Smooth muscle cell (in vitro differentiated cells): ENCODE measurements around the gene PRKCSH. TPM values are rescaled to one million over a fixed set of nuclear protein-coding genes. Genes with fewer than 3 reads are reported as not detected.
A peak's percentile ranks its signal among the peaks of the same experiment; 100 is the strongest.
"Not testable (repeated sequence)": the region's sequence is repeated elsewhere in the genome, so short reads cannot be mapped to it uniquely, and the experiment has no call there.

Source experiments
- DNase-seq: peaks from one replicate; lab custom pipeline; 2025; ENCODE audit not compliant: unreplicated experiment; lab: John Stamatoyannopoulos, UW
- H2AFZ ChIP-seq: fragments of 200-600 bp; sonication (generic); 2 replicates; pipeline ENCODE4 v1.6.0; 2016; ENCODE audit warnings: antibody characterized with exemption, low read depth, mild to moderate bottlenecking
- H3F3A ChIP-seq: fragments of 200-600 bp; sonication (generic); 2 replicates; pipeline ENCODE4 v1.6.0; 2017; ENCODE audit warnings: antibody characterized with exemption, low read depth
- H3K27ac ChIP-seq: fragments of 200-600 bp; sonication (generic); 2 replicates; pipeline ENCODE4 v1.5.1; 2016; ENCODE audit warnings: low read depth, mild to moderate bottlenecking
- H3K27me3 ChIP-seq: fragments of 200-600 bp; sonication (generic); 2 replicates; pipeline ENCODE4 v1.6.1; 2016; ENCODE audit warnings: low read depth, mild to moderate bottlenecking
- H3K36me3 ChIP-seq: fragments of 200-600 bp; sonication (generic); 2 replicates; pipeline ENCODE4 v1.5.1; 2016; ENCODE audit warnings: low read depth
- H3K4me1 ChIP-seq: fragments of 200-600 bp; sonication (generic); 2 replicates; pipeline ENCODE4 v1.5.1; 2016; ENCODE audit warnings: low read depth
- H3K4me2 ChIP-seq: fragments of 200-600 bp; sonication (generic); 2 replicates; pipeline ENCODE4 v1.6.0; 2016; ENCODE audit warnings: mild to moderate bottlenecking
- H3K4me3 ChIP-seq: fragments of 200-600 bp; sonication (generic); 2 replicates; pipeline ENCODE4 v1.5.1; 2016; ENCODE audit warnings: mild to moderate bottlenecking
- H3K79me2 ChIP-seq: fragments of 200-600 bp; sonication (generic); 2 replicates; pipeline ENCODE4 v1.6.0; 2016; ENCODE audit warnings: low read depth, mild to moderate bottlenecking
- H3K9ac ChIP-seq: fragments of 200-600 bp; sonication (generic); 2 replicates; pipeline ENCODE4 v1.6.0; 2016; ENCODE audit warnings: low read depth
- H3K9me3 ChIP-seq: fragments of 200-600 bp; sonication (generic); replicated peaks from 2 replicates; pipeline ENCODE4 v1.5.1; 2016; ENCODE audit warnings: low read depth
- H4K20me1 ChIP-seq: fragments of 200-600 bp; sonication (generic); 2 replicates; pipeline ENCODE4 v1.6.0; 2016; ENCODE audit warnings: low read depth
- CTCF ChIP-seq: fragments of 200-600 bp; sonication (generic); IDR thresholded peaks from 2 replicates; pipeline ENCODE4 v1.5.1; 2017; ENCODE audit warnings: borderline replicate concordance, mild to moderate bottlenecking, antibody characterized with exemption; ENCODE audit not compliant: insufficient read depth, poor library complexity, severe bottlenecking
- WGBS: methylation state at CpG from one replicate; pipeline ENCODE4 v1.1.7; 2016; ENCODE audit warnings: low lambda C conversion rate; 5-methylcytosine and 5-hydroxymethylcytosine counted together
- polyA plus RNA-seq: library from polyadenylated mRNA; unstranded; fragments of >200 nt; fragmentation: Nextera tagmentation; extraction: Ambion mirVana; gene quantifications from 2 replicates; pipeline ENCODE4 v1.2.1, GENCODE V29; 2016
- total RNA-seq: library from RNA; depleted of rRNA; stranded (reverse); fragments of >200 nt; gene quantifications from 2 replicates; pipeline ENCODE4 v1.2.3, GENCODE V29; 2014

PRKCSH gene
- total and polyA plus RNA-seq, 2 experiments from 2014 or later, result 47.4 to 165 TPM

GRCh38 chr19:11453468-11454341, 18.3 kb downstream of the PRKCSH start:
- Histone ChIP-seq H3K36me3 (no peaks in the 10 kb centered on the region), H3K27ac (no peak overlapping the region), H4K20me1 (no peaks in the 10 kb centered on the region), H3K9ac (no peak overlapping the region), H2AFZ (no peak overlapping the region), H3F3A (no peaks in the 10 kb centered on the region), H3K79me2 (no peaks in the 10 kb centered on the region), H3K27me3 (no peaks in the 10 kb centered on the region), H3K9me3 (no peaks in the 10 kb centered on the region), H3K4me2 (no peak overlapping the region), H3K4me3 (no peak overlapping the region), H3K4me1 (peaks cover 12% of the 10 kb centered on the region)
- TF ChIP-seq CTCF, result peak; percentile 31
- 82% methylated on average over 23 of the region's 27 CpGs for WGBS
- DNase-seq, result no peak

GRCh38 chr19:11455233-11455554, 19.8 kb downstream of the PRKCSH start:
- H3K4me1 ChIP-seq, result peaks cover 12% of the 10 kb centered on the region
- not testable (repeated sequence) for H4K20me1 ChIP-seq, DNase-seq, H3K4me2 ChIP-seq, H3K36me3 ChIP-seq, H3K4me3 ChIP-seq, H3K27me3 ChIP-seq, H3K79me2 ChIP-seq, H3K9me3 ChIP-seq, H2AFZ ChIP-seq, H3F3A ChIP-seq, H3K9ac ChIP-seq, H3K27ac ChIP-seq
- 96% methylated on average over 9 of the region's 9 CpGs for WGBS

DNA sequence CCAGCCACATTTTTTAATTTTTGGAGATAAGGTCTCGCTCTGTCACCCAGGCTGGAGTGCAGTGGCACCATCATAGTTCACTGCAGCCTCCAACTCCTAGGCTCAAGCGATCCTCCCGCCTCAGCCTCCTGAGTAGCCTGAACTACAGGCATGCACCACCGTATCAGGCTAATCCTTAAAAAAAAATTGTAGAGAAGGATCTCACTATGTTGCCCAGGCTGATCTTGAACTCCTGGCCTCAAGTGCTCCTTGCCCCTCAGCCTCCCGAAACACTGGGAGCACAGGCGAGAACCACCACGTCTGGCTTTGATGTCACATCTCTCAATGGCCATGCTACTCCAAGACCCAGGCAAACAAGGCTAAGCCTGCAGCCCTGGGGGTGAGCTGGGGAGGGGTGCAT, 21.2 kb downstream of the PRKCSH start:
- H3F3A ChIP-seq, result no peaks in the 10 kb centered on the region
- no peak for DNase-seq
- H3K9ac ChIP-seq, result no peak overlapping the region
- no peak overlapping the region for H3K4me2 ChIP-seq
- 93% methylated on average over 7 of the region's 7 CpGs for WGBS
- no peaks in the 10 kb centered on the region for H3K36me3 ChIP-seq
- H3K79me2 ChIP-seq, result no peaks in the 10 kb centered on the region
- no peak overlapping the region for H2AFZ ChIP-seq
- H3K27ac ChIP-seq, result no peak overlapping the region
- H3K4me1 ChIP-seq, result peaks cover 6% of the 10 kb centered on the region
- H3K27me3 ChIP-seq, result no peaks in the 10 kb centered on the region
- H3K9me3 ChIP-seq, result no peaks in the 10 kb centered on the region
- no peak for TF ChIP-seq CTCF
- H4K20me1 ChIP-seq, result no peaks in the 10 kb centered on the region
- no peak overlapping the region for H3K4me3 ChIP-seq

DNA sequence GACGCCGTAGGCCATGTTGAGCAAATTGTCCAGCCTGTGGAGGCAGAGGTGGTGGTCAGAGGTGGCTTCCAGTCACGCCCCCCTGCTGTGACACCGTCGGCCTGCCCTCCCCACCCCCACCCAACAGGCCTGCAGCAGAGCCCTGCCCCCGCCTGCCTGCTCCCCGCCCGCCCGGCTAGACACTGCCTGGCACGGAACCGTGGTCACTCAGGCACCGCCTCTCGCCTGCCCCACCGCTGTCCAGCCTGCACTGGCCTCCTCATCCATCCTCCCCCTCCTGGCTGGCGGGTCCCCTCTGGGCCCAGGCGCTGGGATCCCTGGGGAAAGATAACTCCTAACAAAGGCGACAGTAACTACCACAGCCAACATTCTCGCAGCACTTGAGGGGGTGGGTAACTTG, 21.7 kb downstream of the PRKCSH start:
- H3K9me3 ChIP-seq, result no peaks in the 10 kb centered on the region
- no peak overlapping the region for H3K9ac ChIP-seq
- no peaks in the 10 kb centered on the region for H3K36me3 ChIP-seq
- H3F3A ChIP-seq, result no peaks in the 10 kb centered on the region
- no peak overlapping the region for H2AFZ ChIP-seq
- H3K4me1 ChIP-seq, result peaks cover 2% of the 10 kb centered on the region
- H3K27me3 ChIP-seq, result no peaks in the 10 kb centered on the region
- no peak for DNase-seq
- no peak overlapping the region for H3K4me2 ChIP-seq
- H4K20me1 ChIP-seq, result no peaks in the 10 kb centered on the region
- H3K27ac ChIP-seq, result no peak overlapping the region
- no peak for TF ChIP-seq CTCF
- no peak overlapping the region for H3K4me3 ChIP-seq
- no peaks in the 10 kb centered on the region for H3K79me2 ChIP-seq
- WGBS, result 50% methylated on average over 12 of the region's 18 CpGs
